ENCODE measurements around the gene UTS2R.

UTS2R gene

DNA sequence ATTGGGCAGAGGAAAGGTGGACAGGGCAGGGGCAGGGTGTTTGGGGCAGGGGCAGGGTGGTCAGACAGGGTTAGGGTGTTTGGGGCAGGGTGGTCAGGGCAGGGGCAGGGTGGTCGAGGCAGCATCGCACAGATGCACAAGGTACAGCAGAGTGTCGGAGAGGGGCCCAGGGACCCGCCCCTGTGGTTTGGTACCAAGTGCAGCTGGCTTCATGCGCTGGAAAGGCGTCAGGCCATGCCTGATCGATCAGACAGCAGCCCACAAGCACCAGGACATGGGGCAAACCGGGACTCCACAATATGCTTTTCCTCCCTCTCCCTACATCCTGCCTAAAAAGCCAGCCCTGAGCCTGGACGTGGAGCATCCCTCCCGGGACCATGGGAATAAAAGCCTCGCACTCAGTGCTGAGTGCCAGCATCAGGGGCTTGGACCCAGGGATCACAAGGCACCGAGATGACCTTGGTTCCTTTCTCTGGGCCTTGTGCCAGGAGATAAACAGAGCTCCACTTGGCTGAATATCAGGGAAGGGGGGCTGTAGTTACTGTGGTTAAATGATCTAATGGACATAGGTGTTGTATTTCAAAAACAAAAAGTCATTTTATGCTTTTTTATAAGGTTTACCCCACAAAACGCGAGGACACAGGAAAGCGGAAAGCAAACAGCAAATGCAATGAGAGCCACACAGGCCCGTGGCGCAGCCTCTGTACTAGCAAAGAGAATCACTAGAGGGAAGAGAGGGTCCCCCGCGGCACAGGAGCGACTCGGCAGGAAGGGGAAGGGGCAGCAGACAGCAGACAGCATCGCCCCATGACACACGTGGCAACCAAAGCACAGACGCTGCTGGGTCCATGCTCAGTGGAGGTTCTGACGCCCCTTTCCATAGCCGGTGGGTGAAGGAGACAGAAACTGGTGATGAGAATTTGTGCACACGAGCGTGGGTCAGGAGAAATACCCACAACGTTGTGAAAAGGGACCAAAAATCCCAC, 41.3 kb downstream of the UTS2R start:
- H3K4me3 ChIP-seq (ENCODE audit: low read length): no peak overlapping the region
- no peak for TF ChIP-seq CTCF (IDR thresholded peaks at IDR 0.05; ENCODE audit: insufficient read depth, low read depth, low read length, missing control alignments)
- DNase-seq (ENCODE audit: low read depth): no peak

DNA sequence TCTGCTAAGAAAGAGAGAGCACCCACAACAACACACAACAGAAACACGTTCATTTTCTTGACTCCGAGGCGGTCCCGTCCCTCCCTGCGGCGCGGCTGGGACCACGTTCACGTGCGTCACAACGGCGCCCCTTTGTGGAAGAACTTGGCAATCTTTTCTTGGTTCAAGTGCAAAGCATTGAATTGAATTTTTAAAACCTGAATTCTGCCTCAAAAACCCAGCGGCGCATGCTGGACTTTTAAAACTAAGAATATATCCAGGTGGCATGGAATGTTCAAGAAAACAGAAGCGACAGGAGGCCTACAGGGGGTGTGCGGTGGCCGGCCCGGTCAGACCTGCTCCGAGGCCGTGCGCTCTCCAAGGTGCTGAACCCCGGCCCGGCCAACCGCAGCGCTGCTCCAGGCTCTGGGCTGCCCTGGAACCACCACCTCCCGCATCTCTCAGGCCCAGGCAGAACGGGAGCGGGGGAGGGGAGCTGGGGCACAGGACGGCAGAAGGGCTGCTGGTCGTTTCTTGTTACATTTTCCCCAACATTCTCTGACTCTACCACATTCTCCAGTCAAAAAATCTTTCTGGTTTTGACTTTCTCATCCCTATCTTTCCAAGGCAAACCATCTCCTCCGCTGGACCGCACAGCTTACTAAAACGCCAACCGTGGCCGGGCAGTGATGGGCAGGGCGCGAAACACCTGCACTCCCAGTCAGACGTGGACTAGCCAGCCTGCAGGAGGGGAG, 43.1 kb downstream of the UTS2R start:
- no peak overlapping the region for H3K4me3 ChIP-seq (ENCODE audit: low read length)
- peak; percentile 63 for TF ChIP-seq CTCF (IDR thresholded peaks at IDR 0.05; ENCODE audit: insufficient read depth, low read depth, low read length, missing control alignments)
- DNase-seq (ENCODE audit: low read depth): peak; percentile 68

GRCh38 chr17:82415336-82415735, 43.8 kb downstream of the UTS2R start:
- H3K4me3 ChIP-seq (ENCODE audit: low read length): no peak overlapping the region
- no peak for TF ChIP-seq CTCF (IDR thresholded peaks at IDR 0.05; ENCODE audit: insufficient read depth, low read depth, low read length, missing control alignments)
- no peak for DNase-seq (ENCODE audit: low read depth)

DNA sequence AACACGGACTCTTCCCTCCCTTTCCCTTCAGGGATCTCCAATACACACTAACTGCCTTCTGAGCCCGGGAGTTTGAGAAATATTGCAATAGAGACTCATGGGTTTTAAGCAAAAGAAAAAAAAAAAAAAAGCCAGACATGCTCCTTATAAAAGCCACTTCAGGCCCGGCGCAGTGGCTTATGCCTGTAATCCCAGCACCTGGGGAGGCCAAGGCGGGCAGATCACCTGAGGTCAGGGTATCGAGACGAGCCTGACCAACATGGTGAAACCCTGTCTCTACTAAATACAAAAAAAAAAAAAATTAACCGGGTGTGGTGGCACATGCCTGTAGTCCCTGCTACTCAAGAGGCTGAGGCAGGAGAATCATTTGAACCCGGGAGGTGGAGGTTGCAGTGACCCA, 44.2 kb downstream of the UTS2R start:
- H3K4me3 ChIP-seq (ENCODE audit: low read length): no peak overlapping the region
- DNase-seq (ENCODE audit: low read depth): no peak
- no peak for TF ChIP-seq CTCF (IDR thresholded peaks at IDR 0.05; ENCODE audit: insufficient read depth, low read depth, low read length, missing control alignments)

- TF ChIP-seq CTCF (IDR thresholded peaks at IDR 0.05; ENCODE audit: insufficient read depth, low read depth, low read length, missing control alignments): no peak
Observed at GRCh38 chr17:82416264-82416663, 44.7 kb downstream of the UTS2R start.

GRCh38 chr17:82416771-82417170, 45.2 kb downstream of the UTS2R start:
- no peak overlapping the region for H3K4me3 ChIP-seq (ENCODE audit: low read length)
- peak; percentile 24 for TF ChIP-seq CTCF (IDR thresholded peaks at IDR 0.05; ENCODE audit: insufficient read depth, low read depth, low read length, missing control alignments)
- no peak for DNase-seq (ENCODE audit: low read depth)

More at GRCh38 chr17:82416264-82416663, 44.7 kb downstream of the UTS2R start:
- H3K4me3 ChIP-seq (ENCODE audit: low read length): no peak overlapping the region
- DNase-seq (ENCODE audit: low read depth): no peak
